HG02852 (cell line): ENCODE results near the gene KCNN2.

Source experiments
- ATAC-seq: cut with Tn5 transposase; IDR thresholded peaks from one replicate; pipeline ENCODE4 v1.9.1; 2021; ENCODE audit warnings: mild to moderate bottlenecking, moderate library complexity; ENCODE audit not compliant: unreplicated experiment

KCNN2 gene

DNA sequence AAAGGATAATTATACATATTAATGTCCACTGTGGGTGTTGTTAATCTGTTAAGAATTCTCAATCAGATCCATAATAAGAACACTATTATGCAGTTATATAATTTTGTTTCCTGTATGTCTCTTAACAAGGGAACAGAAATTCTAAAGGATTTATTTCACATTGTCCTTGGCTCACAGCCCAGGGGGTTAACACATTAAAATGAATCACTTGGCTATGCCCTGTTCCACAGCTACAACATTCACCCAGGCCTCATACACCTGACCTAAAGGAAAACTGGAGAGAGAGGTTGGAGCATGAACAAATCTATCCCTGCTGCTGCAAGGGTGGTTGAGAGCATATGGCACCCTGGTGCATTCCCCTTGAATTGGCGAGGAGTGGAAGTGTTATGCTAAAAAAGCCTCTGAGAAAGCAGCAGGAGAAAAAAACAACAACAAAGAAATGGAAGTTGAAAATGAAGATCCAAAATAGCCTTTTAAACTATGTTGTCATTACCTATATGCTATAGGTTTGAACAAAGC is 116.0 kb downstream of the KCNN2 start:
- no peak for ATAC-seq

GRCh38 chr5:114500756-114501155 is 138.9 kb downstream of the KCNN2 start:
- no peak for ATAC-seq

DNA sequence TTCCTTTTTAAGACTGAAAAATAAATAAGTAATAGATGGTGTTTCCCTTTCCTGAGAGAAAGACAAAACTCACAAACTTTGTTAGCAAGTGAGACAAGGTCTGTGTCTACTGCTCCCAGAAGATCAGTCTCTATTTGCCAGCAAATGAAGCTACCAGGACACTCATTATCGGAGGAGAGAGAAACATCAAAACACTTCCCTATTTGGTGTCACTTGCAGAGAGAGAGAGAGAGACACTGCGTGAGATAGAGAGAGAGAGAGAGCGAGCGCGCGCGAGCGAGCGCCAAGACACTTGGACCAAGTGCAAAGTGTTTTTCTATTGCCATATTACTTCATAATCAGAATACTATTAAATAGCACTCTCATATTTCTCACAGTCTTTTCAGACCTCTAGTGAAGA is 142.7 kb downstream of the KCNN2 start:
- ATAC-seq: no peak

- no peak for ATAC-seq
These were observed 162.4 kb downstream of the KCNN2 start for GRCh38 chr5:114524221-114524620.

- ATAC-seq: no peak
These were observed 182.7 kb downstream of the KCNN2 start for GRCh38 chr5:114544561-114544960.
